NCI-H1436 (cell line): ENCODE measurements around the gene TDRD10.

Source experiments
- DNase-seq: peaks from one replicate; lab custom pipeline; 2025; lab: John Stamatoyannopoulos, UW

TDRD10 gene

DNA sequence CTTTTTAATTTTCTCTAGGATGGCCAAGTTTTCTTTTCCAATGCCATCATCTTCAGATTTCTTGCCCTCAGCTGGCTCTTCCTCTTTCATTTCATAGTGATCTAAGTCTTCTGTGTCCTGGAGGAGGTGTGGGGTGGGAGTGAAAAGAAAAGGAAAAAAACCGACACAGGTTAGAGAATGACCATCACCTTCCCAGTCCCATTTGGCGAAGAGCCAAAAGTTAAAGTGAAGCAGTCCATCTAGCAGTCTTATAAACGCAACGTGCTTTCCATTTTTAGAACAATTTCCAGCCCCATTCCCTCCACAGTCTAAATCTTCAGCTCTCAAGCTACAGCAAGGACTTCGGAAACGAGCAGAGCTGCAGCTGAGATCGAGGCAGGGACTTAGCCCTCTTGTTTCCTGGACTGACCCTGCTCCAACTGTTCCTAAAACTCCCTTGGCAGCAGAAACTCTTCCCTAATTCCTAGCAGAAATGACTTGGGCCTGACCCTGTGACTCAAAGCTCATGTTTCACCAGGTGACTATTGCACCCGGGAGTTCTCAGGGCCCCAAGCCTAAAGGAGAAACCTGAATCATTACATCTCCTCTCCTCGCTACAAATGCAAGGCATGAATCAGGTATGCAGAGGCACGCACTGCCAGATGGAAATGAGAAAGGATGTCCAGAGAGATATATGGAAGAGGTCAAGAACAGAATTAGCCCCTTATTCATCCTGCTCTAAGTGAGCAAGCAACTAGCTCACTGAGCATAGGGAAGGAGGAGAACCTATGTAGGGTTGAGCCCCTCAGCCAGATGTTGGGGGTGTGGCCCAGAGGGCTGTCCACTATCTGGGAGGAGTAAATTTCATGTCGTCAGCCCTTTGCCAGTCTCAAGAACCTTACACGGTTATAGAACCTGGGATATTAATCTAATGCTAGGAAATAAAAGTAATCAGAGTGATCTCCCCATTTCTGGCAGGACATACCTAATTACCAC, 51.3 kb downstream of the TDRD10 start:
- DNase-seq = no peak

DNA sequence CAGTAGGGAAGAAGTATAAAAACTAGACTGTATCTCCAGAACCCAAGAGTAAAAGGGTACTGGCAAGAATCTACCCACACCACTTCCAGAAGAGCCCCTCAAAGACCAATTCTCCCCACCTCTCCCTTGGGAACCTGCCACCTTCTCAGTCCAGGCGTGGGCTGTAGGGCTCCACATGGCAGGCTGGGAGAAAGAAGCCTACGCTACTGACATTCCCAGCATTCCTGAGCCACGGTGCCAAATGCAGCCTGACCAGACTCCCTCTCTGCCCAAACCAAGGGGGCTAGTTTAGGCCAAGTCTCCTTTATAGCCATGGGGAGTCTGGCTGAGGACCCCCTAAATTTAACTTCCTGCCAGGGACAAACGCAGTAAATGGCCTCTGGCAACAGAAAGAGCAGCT, 54.4 kb downstream of the TDRD10 start:
- DNase-seq = no peak

DNA sequence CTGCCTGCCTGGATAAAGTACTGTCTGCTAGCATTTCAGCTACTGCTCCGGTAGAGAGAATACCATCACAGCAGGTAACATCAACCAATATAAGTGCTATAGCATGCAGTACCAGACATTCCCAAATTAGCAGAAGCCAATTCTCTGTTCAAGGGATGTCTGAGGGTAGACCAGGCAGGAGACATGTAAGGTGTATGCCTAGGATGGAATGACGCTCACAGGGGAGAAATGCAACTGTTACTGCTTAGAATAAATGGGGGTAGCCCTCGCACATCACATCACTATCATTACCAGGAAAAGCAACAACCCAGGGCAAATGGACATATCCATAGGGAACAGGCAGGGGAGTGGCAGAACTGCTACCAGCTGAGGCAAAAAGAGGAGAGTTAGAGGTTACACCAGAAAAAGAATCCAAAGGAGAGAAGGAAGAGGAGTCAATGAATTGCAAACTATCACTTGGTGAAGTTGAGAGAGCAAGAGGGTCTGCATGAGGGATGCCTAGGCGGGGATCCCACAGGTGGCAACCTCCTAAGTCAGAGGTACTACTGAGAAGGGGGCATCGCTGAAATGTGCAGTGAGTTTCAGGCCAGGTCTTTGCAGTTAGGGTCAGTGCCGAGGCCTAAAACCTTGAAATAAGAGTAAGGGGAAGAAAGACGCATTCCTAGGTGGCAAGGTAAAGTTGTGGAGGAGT, 55.4 kb downstream of the TDRD10 start:
- DNase-seq = no peak

DNA sequence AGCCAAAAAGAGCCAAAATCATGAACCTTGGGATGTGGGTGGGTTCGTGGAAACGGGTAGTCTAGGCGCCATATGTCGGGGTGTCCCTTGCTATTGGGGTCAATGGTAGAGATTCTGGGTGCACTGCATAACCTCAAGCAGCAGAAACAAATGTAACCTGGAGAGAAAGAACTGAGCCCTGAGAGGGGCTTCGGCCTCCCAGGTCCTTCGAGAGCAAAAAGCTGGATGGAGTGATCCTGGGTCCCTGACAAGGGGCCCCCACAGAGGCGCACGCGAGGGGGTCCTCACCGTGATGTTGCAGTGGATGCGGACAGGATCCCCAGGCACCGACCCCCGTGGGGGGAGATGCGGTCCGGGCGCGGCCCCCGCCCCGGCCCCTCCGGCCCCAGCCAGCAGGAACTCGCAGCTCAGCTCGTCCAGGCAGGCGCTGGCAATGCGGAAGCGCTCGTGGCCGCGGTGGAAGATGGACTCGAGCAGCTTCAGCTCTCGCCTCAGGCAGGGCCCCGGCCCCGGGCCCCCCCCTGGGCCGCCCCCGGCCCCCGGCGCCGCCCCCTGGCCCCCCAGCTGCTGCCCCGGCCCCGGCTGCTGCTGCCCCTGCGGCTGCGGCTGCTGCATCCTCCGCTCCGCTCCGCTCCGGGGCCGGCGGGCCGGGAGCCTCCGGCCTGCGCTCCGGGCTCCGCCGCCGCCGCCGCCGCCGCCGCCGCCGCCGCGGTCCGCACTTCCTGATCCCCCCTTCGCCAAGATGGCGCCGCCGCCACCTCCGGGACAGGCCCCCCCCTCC, 56.1 kb downstream of the TDRD10 start, which contains the start of gene UBE2Q1:
UBE2Q1 (minus strand) TSS at position 724 of the 781 bp plus-strand sequence; CDS start at position 615, 109 bp downstream.
- no peak for DNase-seq

DNA sequence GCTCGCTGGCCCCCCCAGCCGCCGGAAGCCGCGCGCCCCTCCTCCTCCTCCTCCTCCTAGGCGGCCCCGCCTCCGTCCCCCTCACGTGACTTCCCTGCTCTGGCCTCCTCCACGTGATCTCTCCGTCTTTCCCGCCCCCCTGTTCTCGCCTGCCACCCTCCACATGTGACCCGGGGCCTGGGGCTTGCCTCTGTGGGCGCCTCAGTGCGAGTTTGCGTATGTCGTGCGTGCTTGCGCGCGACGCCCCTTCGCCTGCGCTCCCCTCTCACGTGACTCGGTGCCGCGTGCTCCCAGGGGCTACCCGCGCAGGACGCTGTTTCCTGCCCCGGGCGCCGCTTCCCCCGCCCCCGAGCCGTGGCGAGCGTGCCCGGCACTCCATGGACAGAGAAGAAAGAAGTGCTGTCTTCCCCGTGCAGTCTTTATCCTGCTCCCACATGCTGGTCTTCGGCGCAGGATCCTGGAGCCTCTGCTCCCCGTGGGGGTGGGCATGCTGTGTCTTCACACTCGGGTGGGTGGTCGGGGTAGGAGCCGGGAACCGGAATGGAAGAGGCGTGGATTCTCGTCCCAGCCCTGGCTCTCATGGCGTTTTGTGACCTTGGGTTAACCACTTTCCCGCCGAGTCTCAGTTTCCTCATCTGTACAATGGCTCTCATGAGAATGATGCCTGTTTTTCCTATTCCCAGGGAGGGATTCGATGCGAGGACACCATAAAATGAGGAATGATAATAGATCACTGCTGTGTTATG, 56.9 kb downstream of the TDRD10 start:
- peak; percentile 98 for DNase-seq

DNA sequence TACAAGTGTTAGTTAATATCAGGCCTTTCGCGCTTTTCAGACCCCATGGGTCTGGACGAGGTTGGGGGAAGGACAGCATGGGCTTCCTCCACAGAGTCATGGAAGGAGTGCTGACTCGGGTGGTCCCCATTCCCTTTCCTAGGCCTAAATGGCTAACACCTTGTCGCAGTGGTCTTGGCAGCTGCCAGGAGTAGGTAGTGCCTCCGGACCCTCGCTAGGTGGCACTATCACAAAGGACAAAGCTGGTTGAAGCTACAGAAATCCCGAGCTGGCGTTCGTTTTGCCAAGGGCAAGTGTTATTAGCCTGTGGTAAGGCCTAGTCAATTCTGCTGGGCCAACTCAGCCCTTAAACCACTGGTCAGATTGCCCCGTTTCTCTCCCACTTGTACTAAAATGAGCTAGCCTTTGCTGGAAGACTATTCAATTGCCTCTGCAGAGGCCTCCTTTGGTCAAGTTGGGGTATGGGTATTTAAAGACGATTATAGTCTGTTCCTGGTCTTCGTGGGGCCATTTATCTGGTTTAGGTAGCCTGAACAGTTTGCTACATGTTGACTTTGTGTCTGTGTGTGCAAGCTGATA, 57.5 kb downstream of the TDRD10 start:
- peak; percentile 87 for DNase-seq

DNA sequence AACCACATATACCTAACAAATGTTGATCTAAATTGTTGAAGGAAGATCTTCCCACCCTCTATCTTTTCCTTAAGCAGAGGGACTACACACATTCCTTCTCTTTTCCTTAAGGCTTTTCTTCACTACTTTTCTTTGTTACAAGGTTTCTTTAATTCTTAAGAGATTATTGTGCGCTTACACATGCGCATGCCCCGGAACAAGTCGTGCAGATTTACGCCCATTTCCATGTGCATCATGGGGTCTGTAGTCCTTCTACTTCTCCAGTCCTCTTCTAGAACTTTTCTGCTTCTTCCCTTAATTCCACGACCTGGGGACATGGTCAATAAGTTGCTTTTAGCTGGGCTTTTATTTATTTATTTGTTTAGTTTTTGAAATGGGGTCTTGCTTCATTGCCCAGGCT, 63.9 kb downstream of the TDRD10 start:
- no peak for DNase-seq

DNA sequence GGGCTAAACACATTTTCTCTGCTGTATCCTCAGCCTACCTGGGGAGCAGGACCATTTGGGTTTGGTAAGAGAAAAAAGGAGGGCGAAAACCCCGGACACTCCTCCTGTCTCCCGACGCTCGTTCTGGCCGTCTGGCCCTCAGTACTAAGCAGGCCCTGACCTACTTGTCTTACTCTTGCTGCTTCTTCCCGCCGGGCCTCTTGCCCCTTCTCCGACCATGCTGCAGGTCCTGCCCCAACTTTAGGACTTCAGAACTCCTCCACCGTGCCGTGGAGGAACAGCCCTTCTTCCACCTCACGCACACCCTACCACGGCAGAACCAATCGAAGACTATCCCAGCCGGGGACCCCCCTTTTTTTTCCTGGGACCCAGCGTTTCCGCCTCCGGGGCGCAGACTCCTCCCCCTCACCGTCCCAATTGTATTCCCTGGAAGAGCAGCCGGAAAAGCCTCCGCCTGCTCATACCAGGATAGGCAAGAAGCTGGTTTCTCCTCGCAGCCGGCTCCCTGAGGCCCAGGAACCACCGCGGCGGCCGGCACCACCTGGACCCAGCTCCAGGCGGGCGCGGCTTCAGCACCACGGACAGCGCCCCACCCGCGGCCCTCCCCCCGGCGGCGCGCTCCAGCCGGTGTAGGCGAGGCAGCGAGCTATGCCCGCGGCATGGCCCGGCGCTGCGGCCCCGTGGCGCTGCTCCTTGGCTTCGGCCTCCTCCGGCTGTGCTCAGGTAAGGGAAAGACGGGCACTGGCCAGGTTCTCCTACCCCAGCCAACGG, 65.6 kb downstream of the TDRD10 start, which contains the start of gene CHRNB2:
CHRNB2 (plus strand) TSS at position 393 of the 771 bp plus-strand sequence; CDS start at position 660, 267 bp downstream.
- DNase-seq = peak; percentile 61

DNA sequence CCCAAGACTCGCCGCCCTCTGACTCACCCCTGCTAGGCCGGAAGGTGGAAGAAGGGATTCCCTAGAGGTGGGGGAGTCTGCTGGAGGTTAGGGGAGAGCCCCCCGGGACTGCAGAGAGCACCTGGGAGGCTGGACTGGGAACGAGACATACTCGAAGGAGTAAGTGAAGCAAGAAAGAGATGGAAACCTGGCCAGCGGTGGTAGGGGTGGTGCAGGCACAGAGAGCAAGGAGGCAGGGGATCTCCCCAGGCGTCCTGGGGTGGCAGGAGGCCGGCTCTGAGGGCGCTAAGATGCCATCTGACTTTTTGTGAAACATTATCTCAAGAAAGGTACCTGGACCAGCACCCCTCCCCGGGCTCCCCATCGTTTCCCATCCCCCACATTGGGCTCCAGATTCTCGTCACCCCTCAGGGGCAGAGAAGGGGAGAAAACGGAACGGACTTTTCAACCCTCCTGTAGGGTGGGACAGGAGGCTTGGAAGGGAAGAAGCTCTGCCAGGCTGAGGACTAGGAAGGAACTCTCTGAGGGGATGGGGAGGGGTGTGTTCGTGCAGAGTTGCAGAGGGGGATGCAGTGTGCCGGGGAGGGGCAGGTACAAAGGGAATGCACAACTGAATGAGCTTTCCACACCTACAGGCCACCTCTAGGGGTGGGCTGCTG, 66.3 kb downstream of the TDRD10 start:
- DNase-seq = no peak

DNA sequence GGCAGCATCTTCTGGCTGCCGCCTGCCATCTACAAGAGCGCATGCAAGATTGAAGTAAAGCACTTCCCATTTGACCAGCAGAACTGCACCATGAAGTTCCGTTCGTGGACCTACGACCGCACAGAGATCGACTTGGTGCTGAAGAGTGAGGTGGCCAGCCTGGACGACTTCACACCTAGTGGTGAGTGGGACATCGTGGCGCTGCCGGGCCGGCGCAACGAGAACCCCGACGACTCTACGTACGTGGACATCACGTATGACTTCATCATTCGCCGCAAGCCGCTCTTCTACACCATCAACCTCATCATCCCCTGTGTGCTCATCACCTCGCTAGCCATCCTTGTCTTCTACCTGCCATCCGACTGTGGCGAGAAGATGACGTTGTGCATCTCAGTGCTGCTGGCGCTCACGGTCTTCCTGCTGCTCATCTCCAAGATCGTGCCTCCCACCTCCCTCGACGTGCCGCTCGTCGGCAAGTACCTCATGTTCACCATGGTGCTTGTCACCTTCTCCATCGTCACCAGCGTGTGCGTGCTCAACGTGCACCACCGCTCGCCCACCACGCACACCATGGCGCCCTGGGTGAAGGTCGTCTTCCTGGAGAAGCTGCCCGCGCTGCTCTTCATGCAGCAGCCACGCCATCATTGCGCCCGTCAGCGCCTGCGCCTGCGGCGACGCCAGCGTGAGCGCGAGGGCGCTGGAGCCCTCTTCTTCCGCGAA, 69.4 kb downstream of the TDRD10 start:
- no peak for DNase-seq

DNA sequence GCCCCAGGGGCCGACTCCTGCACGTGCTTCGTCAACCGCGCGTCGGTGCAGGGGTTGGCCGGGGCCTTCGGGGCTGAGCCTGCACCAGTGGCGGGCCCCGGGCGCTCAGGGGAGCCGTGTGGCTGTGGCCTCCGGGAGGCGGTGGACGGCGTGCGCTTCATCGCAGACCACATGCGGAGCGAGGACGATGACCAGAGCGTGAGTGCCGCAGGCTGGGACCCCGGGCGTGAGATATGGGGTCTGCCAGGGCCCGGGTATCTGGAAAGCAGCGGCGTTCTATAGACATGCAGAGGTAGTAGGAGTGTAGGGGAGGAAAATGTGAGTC, 69.9 kb downstream of the TDRD10 start:
- no peak for DNase-seq

DNA sequence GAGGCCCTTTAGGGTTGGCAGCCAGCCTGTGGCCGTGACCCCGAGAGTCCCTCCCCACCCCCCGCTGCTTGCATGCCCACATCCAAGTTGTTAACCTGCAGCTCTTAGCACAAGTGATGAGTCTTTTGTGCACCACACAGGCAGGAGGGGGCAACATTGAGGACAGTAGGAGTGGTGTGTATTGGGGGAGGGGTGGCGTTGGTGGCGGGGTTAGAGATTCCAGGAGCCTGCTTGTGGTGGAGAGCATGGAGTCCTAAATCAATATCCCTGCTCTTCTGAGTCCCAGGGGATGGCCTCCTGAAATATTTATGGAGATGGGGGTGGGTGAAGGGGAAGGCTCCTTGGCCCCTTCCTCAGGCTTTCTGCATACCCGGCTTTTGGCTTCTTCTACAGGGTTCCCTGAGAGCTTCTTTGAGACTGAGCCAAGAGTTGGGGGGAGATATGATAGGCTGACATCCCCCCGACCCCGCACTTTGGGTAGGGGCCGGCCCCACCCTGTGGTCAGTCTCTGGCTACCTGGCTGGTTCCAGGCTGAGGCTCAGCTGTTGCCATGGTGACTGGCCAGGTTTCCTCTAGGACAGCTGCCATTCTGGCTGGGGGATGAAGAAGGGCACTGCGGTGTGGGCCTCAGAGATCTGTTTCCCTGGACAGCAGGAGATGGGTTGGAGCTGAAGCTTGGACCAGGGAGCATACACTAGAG, 70.6 kb downstream of the TDRD10 start:
- no peak for DNase-seq

DNA sequence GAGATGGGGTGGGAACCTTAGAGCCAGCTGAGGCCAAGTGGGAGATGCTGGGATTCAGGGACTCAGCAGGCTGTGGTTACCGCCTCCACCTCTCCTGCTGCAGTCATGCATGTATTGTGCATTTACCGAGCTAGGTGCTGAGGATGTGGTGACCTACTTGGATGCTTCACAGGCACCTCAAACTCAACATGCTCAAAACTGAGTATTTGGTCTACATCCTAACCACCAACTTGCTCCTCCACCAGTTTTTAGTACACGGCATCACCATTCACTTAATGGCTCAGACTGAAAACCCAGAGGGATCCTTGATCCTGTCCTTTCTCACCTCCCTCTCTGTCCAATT, 71.1 kb downstream of the TDRD10 start:
- DNase-seq = no peak

DNA sequence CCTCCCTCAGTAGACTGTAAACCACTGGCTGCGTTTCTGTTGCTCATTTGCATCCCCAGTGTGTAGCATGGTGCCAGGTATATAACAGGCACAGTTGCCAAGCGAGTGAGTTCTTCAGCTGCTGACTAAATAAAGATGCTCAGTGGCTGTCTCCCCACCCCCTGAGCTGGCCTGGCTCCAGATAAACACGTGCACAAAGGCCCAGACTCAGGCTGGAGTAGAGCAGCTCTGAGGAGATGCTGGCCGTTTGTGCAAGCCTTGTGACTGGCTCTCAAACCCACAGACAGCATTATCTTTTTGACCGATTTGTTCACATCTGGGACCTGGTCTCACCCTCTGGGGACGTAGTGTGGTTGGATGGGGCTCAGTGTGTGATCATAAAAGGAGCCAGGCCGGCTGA, 72.7 kb downstream of the TDRD10 start:
- DNase-seq = no peak

DNA sequence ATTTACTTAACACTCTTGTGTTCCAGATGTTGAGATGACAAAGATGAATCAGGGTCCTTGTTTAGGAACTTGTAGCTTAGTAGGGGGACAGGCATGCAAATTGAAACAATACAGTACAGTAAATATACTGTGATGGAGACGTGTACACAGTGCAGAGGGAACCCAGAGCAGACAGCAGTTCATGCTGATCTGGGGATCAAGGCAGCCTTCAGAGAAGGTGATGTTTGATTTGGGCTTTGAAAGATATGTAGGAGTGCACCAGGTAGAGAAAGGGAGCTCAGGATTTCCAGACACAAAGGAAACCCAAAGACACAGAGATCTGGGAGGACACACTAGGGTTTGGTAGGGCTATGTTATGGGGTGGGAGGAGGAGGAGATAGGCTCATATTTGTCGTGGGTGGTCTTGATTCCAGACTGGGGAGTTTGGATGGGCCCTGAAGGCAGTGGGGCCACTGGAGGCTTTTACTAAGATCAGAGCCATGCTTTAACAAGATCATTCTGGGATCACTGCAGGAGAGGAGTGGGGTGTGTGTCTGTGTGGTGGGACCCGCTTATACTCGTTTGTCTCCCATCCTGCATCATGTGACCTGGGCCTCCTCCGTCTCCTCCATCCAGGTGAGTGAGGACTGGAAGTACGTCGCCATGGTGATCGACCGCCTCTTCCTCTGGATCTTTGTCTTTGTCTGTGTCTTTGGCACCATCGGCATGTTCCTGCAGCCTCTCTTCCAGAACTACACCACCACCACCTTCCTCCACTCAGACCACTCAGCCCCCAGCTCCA, 73.3 kb downstream of the TDRD10 start:
- no peak for DNase-seq

DNA sequence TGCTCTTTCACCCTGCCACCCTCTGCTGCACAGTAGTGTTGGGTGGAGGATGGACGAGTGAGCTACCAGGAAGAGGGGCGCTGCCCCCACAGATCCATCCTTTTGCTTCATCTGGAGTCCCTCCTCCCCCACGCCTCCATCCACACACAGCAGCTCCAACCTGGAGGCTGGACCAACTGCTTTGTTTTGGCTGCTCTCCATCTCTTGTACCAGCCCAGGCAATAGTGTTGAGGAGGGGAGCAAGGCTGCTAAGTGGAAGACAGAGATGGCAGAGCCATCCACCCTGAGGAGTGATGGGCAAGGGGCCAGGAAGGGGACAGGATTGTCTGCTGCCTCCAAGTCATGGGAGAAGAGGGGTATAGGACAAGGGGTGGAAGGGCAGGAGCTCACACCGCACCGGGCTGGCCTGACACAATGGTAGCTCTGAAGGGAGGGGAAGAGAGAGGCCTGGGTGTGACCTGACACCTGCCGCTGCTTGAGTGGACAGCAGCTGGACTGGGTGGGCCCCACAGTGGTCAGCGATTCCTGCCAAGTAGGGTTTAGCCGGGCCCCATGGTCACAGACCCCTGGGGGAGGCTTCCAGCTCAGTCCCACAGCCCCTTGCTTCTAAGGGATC, 74.0 kb downstream of the TDRD10 start:
- DNase-seq = no peak

DNA sequence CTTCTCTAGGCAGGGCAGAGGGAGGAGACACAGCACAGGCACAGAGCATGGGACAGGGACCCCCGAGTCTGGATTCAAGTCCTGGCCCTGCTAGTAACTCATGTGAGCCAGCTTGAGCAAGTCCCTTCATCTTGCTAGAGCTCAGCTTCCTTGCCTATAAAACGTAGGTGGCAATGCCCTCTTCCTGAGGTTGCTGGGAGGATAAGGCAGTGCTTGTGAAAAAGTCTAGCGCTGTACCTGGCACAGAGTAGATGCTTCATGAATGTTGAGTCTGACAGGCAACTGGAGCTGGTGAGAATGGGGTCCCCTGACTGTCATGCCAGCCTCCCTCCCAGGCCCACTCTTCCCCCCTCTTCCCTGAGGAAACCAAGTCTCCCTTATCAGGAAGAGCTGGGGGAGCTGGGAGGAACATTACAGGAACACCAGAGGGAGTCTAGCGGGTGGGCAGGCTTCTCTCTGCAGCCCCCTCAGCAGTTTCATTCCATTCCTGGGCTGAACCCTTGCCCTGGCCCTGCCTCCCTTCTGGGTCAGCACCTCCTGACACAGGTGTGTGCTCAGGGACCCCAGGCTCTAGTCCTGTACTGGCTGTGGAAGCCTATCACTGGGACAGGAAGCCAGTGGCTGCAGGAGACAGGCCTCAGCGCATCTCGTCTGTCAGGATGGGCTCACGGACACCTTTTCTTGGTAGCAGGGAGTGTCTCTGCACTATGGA, 75.5 kb downstream of the TDRD10 start:
- DNase-seq = no peak
